Mammary epithelial cell (primary cell): ENCODE measurements around the gene CD274.

Experiments
- CTCF ChIP-seq, 2 donors: IDR thresholded peaks in 1 of 2; conservative IDR thresholded peaks in 1 of 2; 2 replicates each; pipeline ENCODE4 v1.5.1; 2011 to 2012; ENCODE audit warnings: inconsistent platforms in 2 of 2, low read length in 2 of 2, mild to moderate bottlenecking in 2 of 2, control low read depth in 1 of 2, low read depth in 1 of 2; ENCODE audit not compliant: insufficient read depth in 1 of 2; ENCODE audit errors: extremely low read depth in 1 of 2
- EZH2 ChIP-seq: IDR thresholded peaks from 2 replicates; pipeline ENCODE4 v1.6.1; 2012; ENCODE audit warnings: low read length, inconsistent platforms, borderline replicate concordance

- TF ChIP-seq CTCF (conservative IDR thresholded peaks at IDR 0.05 in 1 of 2, IDR thresholded peaks at IDR 0.05 in 1 of 2; ENCODE audit: extremely low read depth in 1 of 2, insufficient read depth in 1 of 2, low read depth in 1 of 2, low read length in 2 of 2) (no peak), EZH2 (no peak)
Observed at GRCh38 chr9:5447337-5447736, 3.0 kb upstream of the CD274 start.
